GM19240 (cell line): ENCODE results near the gene UXS1.

ENCODE experiments used
- DNase-seq: peaks from one replicate; pipeline ENCODE4 v3.0.0; 2011; ENCODE audit warnings: low spot score; ENCODE audit not compliant: insufficient read length

Gene UXS1

GRCh38 chr2:106054880-106055655, 139.0 kb downstream of the UXS1 start:
- no peak for DNase-seq

- no peak for DNase-seq
Measured at GRCh38 chr2:106054321-106054720, 139.8 kb downstream of the UXS1 start.

GRCh38 chr2:106053581-106053980, 140.5 kb downstream of the UXS1 start:
- no peak for DNase-seq

- DNase-seq: no peak
Measured at GRCh38 chr2:106053116-106053515, 141.0 kb downstream of the UXS1 start.

GRCh38 chr2:106044859-106045258, 149.2 kb downstream of the UXS1 start:
- no peak for DNase-seq

GRCh38 chr2:106044021-106044420, 150.1 kb downstream of the UXS1 start:
- DNase-seq: no peak
